ENCODE results near the gene TMPRSS12.
"Not testable (repeated sequence)": the region's sequence is repeated elsewhere in the genome, so short reads cannot be mapped to it uniquely, and the experiment has no call there.

Gene TMPRSS12

GRCh38 chr12:50927356-50927755 is 84.6 kb downstream of the TMPRSS12 start:
- DNase-seq = no peak

- no peak for DNase-seq
Observed at GRCh38 chr12:50927766-50928224, 85.1 kb downstream of the TMPRSS12 start.

GRCh38 chr12:50928392-50928791 is 85.7 kb downstream of the TMPRSS12 start:
- no peak for DNase-seq

DNA sequence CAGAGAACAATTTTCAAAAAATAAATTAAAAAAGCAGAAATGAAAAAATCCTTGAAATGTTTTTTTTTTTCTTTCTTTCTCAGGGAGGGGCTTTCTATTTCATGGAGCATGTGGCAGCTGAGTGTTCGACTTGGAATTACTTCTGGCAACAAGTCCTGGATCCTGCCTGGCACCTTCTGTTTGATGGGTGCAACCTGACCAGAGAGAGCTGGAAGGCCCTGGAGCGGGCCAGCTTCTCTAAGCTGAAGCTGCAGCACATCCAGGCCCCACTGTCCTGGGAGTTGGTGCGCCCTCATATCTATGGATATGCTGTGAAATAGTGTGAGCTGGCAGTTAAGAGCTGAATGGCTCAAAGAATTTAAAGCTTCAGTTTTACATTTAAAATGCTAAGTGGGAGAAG is 87.1 kb downstream of the TMPRSS12 start:
- no peak for DNase-seq

GRCh38 chr12:50930477-50930876 is 87.8 kb downstream of the TMPRSS12 start:
- DNase-seq = not testable (repeated sequence)

DNA sequence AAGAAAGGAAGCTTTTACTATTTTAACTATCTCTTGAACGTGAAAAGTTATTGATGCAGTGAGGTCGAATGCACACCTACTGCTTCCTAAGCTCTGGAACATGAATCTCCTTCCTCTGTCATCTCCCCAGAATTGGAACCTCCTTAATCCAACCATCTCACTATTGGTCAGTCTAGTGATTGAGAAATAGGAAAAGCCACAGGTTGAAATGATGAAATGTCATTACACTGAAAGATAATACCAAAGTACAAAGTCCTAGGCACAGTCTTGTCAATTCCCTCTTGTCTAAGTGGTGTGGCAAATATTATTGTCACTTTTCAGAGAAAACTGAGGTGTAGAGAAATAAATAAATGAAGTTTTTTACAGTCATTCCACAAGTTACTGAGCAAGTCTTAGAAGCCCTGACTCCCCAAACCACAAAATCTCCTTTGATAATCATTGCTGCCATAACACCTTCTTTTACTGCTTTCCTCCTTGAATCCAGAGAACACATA is 90.1 kb downstream of the TMPRSS12 start:
- no peak for DNase-seq

DNA sequence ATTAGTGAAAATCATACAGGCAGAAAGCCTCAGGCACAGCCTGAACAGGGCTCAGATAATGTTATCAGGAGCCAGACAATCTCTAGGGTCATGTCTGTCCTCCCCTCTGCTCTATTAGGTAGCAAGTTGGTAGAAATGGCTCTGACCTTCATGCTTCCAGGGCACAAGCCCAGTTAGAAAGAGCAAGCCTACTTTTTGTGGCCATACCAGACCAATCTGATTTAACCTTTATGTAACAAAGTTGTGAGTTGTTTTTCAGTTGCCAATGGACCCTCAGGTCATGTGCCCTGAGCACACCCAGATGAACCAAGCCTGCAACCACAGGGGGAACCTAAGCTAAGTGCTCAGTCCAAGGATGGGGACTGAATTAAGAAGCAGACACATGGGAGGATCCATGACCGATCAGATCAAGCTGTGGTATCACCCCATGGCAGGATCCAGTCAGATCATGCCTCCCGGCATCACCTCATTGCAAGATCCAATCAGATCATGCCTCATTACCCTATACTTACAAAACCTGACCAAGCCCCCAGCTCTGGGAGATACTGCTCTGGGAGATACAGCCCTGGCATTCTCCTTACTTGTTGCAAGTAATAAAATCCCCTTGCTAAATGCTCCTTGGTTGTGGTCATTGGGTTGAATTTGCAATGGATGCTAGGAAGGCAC is 90.9 kb downstream of the TMPRSS12 start:
- no peak for DNase-seq

DNA sequence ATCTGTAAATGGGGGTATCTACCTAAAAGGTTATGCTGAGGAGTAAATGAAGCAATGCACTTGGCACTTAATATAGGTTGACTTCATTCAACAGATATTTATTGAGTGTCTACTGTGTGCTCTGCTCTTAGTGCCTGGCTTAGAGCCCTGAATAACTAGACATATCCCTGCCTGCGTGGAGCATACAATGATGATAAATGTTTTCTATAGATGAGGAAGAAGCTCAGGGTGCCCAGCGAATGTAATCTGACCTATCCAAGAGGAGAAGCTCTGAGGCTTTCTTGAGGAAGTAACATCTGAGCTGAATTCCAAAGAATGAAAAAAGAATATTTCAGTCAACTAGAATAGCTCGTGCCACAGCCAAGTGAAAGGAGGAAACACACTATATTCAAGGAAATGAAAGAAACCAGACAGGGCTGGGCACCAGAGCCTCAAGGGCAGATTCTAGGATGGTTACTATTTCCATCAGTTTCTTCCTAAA is 91.7 kb downstream of the TMPRSS12 start:
- no peak for DNase-seq

- DNase-seq = no peak
Observed at GRCh38 chr12:50934981-50935807, 92.5 kb downstream of the TMPRSS12 start.

DNA sequence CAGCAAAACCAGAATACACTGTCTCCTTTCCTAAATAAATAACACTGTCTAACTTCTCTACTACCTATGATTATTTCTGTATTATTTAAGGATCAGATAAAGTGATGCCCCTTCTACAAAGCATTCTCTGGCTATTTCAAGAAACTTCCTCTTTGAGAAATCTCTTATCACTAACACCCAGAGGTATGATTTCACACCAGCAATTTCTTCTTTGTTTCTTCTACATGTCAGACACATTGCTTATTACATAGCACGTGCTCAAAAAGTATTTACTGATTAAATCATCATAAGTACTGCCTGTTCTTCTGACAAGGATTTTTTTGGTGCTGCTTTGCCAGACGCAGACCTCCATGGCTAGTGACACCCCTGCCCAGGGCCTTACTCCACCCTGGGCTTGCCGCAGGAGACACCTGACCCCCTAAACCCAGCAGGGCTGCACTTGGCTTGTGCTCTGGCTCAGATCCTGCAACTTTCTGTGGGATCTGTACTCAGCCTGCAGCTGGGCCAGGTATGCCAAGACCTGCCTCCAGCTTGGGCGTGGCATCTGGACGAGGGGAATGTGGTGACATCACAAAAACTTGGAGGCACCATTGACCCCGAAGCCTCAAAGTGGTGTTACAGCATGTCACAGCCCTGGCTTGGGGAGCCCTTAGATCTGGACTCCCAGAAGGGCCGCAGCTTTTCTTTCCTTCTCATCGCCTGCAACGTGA is 94.2 kb downstream of the TMPRSS12 start:
- no peak for DNase-seq
